Mesenchymal stem cell (in vitro differentiated cells and primary cell): ENCODE results near the gene SNAPC4.

Experiments used
- DNase-seq: peaks from one replicate; pipeline ENCODE4 v3.0.0-alpha.2; 2013
- H2AFZ ChIP-seq: one replicate; pipeline ENCODE4 v1.6.1; 2013; ENCODE audit warnings: low read depth, mild to moderate bottlenecking, control low read depth, inconsistent platforms, low read length, moderate library complexity
- H2AK5ac ChIP-seq: 2 replicates; pipeline ENCODE4 v1.6.1; 2013; ENCODE audit warnings: low read length, moderate library complexity, mild to moderate bottlenecking, inconsistent platforms; ENCODE audit not compliant: severe bottlenecking
- H2BK120ac ChIP-seq: one replicate; pipeline ENCODE4 v1.6.1; 2013; ENCODE audit warnings: low read depth, mild to moderate bottlenecking, inconsistent platforms, low read length, moderate library complexity
- H2BK12ac ChIP-seq, 2 experiments: one replicate each; pipeline ENCODE4 v1.6.1; 2013; ENCODE audit warnings: inconsistent platforms in 2 of 2, low read length in 2 of 2, mild to moderate bottlenecking in 2 of 2, moderate library complexity in 2 of 2, control low read depth in 1 of 2
- H2BK15ac ChIP-seq: one replicate; pipeline ENCODE4 v1.6.1; 2013; ENCODE audit warnings: mild to moderate bottlenecking, low read depth, inconsistent platforms; ENCODE audit not compliant: poor library complexity, severe bottlenecking
- H2BK5ac ChIP-seq: 2 replicates; pipeline ENCODE4 v1.6.1; 2013; ENCODE audit warnings: low read depth, mild to moderate bottlenecking, low read length, control low read depth, inconsistent platforms; ENCODE audit not compliant: poor library complexity, severe bottlenecking
- H3K14ac ChIP-seq, 2 experiments: one replicate each; pipeline ENCODE4 v1.6.1; 2013; ENCODE audit warnings: inconsistent platforms in 2 of 2, low read length in 2 of 2, control low read depth in 1 of 2, mild to moderate bottlenecking in 1 of 2, moderate library complexity in 1 of 2
- H3K18ac ChIP-seq, 2 experiments: one replicate each; pipeline ENCODE4 v1.6.1; 2013; ENCODE audit warnings: inconsistent platforms in 2 of 2, low read length in 2 of 2, control low read depth in 1 of 2, low read depth in 1 of 2, mild to moderate bottlenecking in 1 of 2
- H3K23ac ChIP-seq, 2 experiments: one replicate each; pipeline ENCODE4 v1.6.1; 2013; ENCODE audit warnings: inconsistent platforms in 2 of 2, low read length in 2 of 2, mild to moderate bottlenecking in 2 of 2, moderate library complexity in 2 of 2, control low read depth in 1 of 2
- H3K27ac ChIP-seq: 2 replicates; pipeline ENCODE4 v1.5.1; 2013; ENCODE audit warnings: mild to moderate bottlenecking, moderate library complexity, low read length, control low read depth, inconsistent platforms; ENCODE audit not compliant: poor library complexity, severe bottlenecking
- H3K27me3 ChIP-seq, 2 experiments: 2 replicates each; pipeline versions ENCODE4 v1.6.1 to v1.7.0; 2013; ENCODE audit warnings: low read length in 2 of 2, mild to moderate bottlenecking in 2 of 2, moderate library complexity in 2 of 2, control low read depth in 1 of 2, inconsistent platforms in 1 of 2; ENCODE audit not compliant: control insufficient read depth in 1 of 2, insufficient read depth in 1 of 2
- H3K36me3 ChIP-seq, 2 experiments: 2 replicates each; pipeline versions ENCODE4 v1.6.1 to v1.7.0; 2013; ENCODE audit warnings: low read length in 2 of 2, control low read depth in 1 of 2, inconsistent platforms in 1 of 2, low read depth in 1 of 2, mild to moderate bottlenecking in 1 of 2; ENCODE audit not compliant: insufficient read depth in 2 of 2, control insufficient read depth in 1 of 2
- H3K4ac ChIP-seq, 2 experiments: one replicate each; pipeline ENCODE4 v1.6.1; 2013; ENCODE audit warnings: inconsistent platforms in 2 of 2, low read length in 2 of 2, mild to moderate bottlenecking in 2 of 2, moderate library complexity in 2 of 2, control low read depth in 1 of 2, low read depth in 1 of 2
- H3K4me1 ChIP-seq: 2 replicates; pipeline ENCODE4 v1.6.1; 2013; ENCODE audit warnings: low read depth, low read length, control low read depth; ENCODE audit not compliant: control insufficient read depth, insufficient read depth
- H3K4me2 ChIP-seq: 2 replicates; pipeline ENCODE4 v1.6.1; 2013; ENCODE audit warnings: low read length, mild to moderate bottlenecking, inconsistent platforms; ENCODE audit not compliant: poor library complexity, severe bottlenecking
- H3K4me3 ChIP-seq, 2 experiments: 2 replicates each; pipeline versions ENCODE4 v1.5.1 to v1.7.0; 2013; ENCODE audit warnings: low read length in 2 of 2, mild to moderate bottlenecking in 2 of 2, control low read depth in 1 of 2, low read depth in 1 of 2; ENCODE audit not compliant: insufficient read depth in 1 of 2
- H3K79me1 ChIP-seq: replicated peaks from 2 replicates; pipeline ENCODE4 v1.6.1; 2013; ENCODE audit warnings: mild to moderate bottlenecking, control low read depth, low read length, inconsistent platforms; ENCODE audit not compliant: poor library complexity, severe bottlenecking
- H3K9ac ChIP-seq: 2 replicates; pipeline ENCODE4 v1.7.0; 2013; ENCODE audit warnings: mild to moderate bottlenecking, low read length, moderate library complexity
- H3K9me3 ChIP-seq: 2 replicates; pipeline ENCODE4 v1.7.0; 2013; ENCODE audit warnings: mild to moderate bottlenecking, low read length; ENCODE audit not compliant: control insufficient read depth
- H4K8ac ChIP-seq: one replicate; pipeline ENCODE4 v1.6.1; 2013; ENCODE audit warnings: inconsistent platforms, mild to moderate bottlenecking, low read length, moderate library complexity
- H4K91ac ChIP-seq: one replicate; pipeline ENCODE4 v1.6.1; 2013; ENCODE audit warnings: mild to moderate bottlenecking, low read length, inconsistent platforms
- WGBS: methylation state at CpG from one replicate; pipeline ENCODE4 v1.1.7; 2013; ENCODE audit warnings: mixed read lengths; 5-methylcytosine and 5-hydroxymethylcytosine counted together

Gene SNAPC4

GRCh38 chr9:136370037-136370436 lies 29.9 kb downstream of the SNAPC4 start:
- Histone ChIP-seq H3K4me2 (no peak overlapping the region), H3K23ac (no peak overlapping the region), H2BK12ac (no peak overlapping the region), H3K14ac (no peak overlapping the region), H4K8ac (no peak overlapping the region), H3K27me3 (no peaks in the 10 kb centered on the region), H2AFZ (no peak overlapping the region), H3K79me1 (peaks cover 2% of the 10 kb centered on the region), H2BK15ac (no peak overlapping the region), H2BK120ac (no peak overlapping the region), H3K4ac (no peak overlapping the region), H4K91ac (no peak overlapping the region), H3K18ac (no peak overlapping the region), H2AK5ac (no peak overlapping the region), H3K27ac (no peak overlapping the region), H3K9ac (no peak overlapping the region), H3K4me1 (peaks cover 43% of the 10 kb centered on the region), H3K4me3 (no peak overlapping the region), H2BK5ac (no peak overlapping the region), H3K36me3 (peaks cover 3 to 36% of the 10 kb centered on the region in 2 experiments), H3K9me3 (no peaks in the 10 kb centered on the region)
- WGBS: 100% methylated on average over 19 of the region's 19 CpGs
- no peak for DNase-seq

- Histone ChIP-seq H4K91ac (no peak overlapping the region), H3K9ac (no peak overlapping the region)
Observed at GRCh38 chr9:136368190-136368589, 31.8 kb downstream of the SNAPC4 start.

GRCh38 chr9:136367296-136368145 lies 32.4 kb downstream of the SNAPC4 start:
- H3K9ac ChIP-seq: no peak overlapping the region
- H4K8ac ChIP-seq: no peak overlapping the region
- no peak overlapping the region for H3K4me2 ChIP-seq
- H2BK15ac ChIP-seq: no peak overlapping the region
- peak overlapping the region in 1 of 2 experiments; percentile 36 for H3K4ac ChIP-seq
- H4K91ac ChIP-seq: no peak overlapping the region
- peaks cover 7% of the 10 kb centered on the region for H3K79me1 ChIP-seq
- H3K23ac ChIP-seq: no peak overlapping the region
- H3K14ac ChIP-seq: no peak overlapping the region
- WGBS: 93% methylated on average over 45 of the region's 45 CpGs
- H2BK5ac ChIP-seq: no peak overlapping the region
- no peaks in the 10 kb centered on the region for H3K9me3 ChIP-seq
- H2AK5ac ChIP-seq: no peak overlapping the region
- H2BK120ac ChIP-seq: no peak overlapping the region
- peaks cover 43% of the 10 kb centered on the region for H3K4me1 ChIP-seq
- no peak for DNase-seq
- H3K27me3 ChIP-seq: no peaks in the 10 kb centered on the region
- H2AFZ ChIP-seq: no peak overlapping the region
- H3K18ac ChIP-seq: no peak overlapping the region
- H3K4me3 ChIP-seq: no peak overlapping the region
- H3K27ac ChIP-seq: no peak overlapping the region
- no peak overlapping the region for H2BK12ac ChIP-seq
- H3K36me3 ChIP-seq: peaks cover 0 to 36% of the 10 kb centered on the region in 2 experiments

More at GRCh38 chr9:136368190-136368589, 31.8 kb downstream of the SNAPC4 start:
- H3K18ac ChIP-seq: no peak overlapping the region
- H3K27ac ChIP-seq: no peak overlapping the region
- no peaks in the 10 kb centered on the region for H3K27me3 ChIP-seq
- H3K4me2 ChIP-seq: no peak overlapping the region
- peaks cover 0 to 35% of the 10 kb centered on the region in 2 experiments for H3K36me3 ChIP-seq
- H4K8ac ChIP-seq: no peak overlapping the region
- peaks cover 7% of the 10 kb centered on the region for H3K79me1 ChIP-seq
- H3K4me1 ChIP-seq: peaks cover 46% of the 10 kb centered on the region
- no peak overlapping the region for H2AFZ ChIP-seq
- no peak overlapping the region for H3K23ac ChIP-seq
- no peak overlapping the region for H2BK5ac ChIP-seq
- H3K4me3 ChIP-seq: no peak overlapping the region
- no peaks in the 10 kb centered on the region for H3K9me3 ChIP-seq
- DNase-seq: no peak
- no peak overlapping the region for H2AK5ac ChIP-seq
- no peak overlapping the region for H2BK15ac ChIP-seq
- H2BK12ac ChIP-seq: no peak overlapping the region
- H3K4ac ChIP-seq: no peak overlapping the region
- no peak overlapping the region for H2BK120ac ChIP-seq
- peak overlapping the region in 1 of 2 experiments; percentile 18 for H3K14ac ChIP-seq
- 90% methylated on average over 18 of the region's 18 CpGs for WGBS

- Histone ChIP-seq H3K14ac (no peak overlapping the region), H2BK5ac (no peak overlapping the region), H2AFZ (no peak overlapping the region), H3K9ac (no peak overlapping the region), H3K23ac (no peak overlapping the region), H4K91ac (no peak overlapping the region), H3K4me3 (no peak overlapping the region), H3K9me3 (no peaks in the 10 kb centered on the region), H2AK5ac (no peak overlapping the region), H3K18ac (no peak overlapping the region), H3K4me1 (peaks cover 40% of the 10 kb centered on the region), H3K36me3 (peaks cover 0 to 43% of the 10 kb centered on the region in 2 experiments), H3K4me2 (no peak overlapping the region), H2BK15ac (no peak overlapping the region), H3K27me3 (no peaks in the 10 kb centered on the region), H4K8ac (no peak overlapping the region), H2BK12ac (no peak overlapping the region), H3K79me1 (peaks cover 11% of the 10 kb centered on the region), H3K4ac (no peak overlapping the region), H3K27ac (no peak overlapping the region), H2BK120ac (no peak overlapping the region)
- no peak for DNase-seq
- 94% methylated on average over 9 of the region's 9 CpGs for WGBS
Observed at GRCh38 chr9:136366826-136367225, 33.1 kb downstream of the SNAPC4 start.
